ENCODE data around the gene VIPAS39. TPM values are rescaled to one million over a fixed set of nuclear protein-coding genes. Genes with fewer than 3 reads are reported as not detected.

Gene VIPAS39
- total RNA-seq, 1 experiment from 2014 or later: 18.5 TPM

DNA sequence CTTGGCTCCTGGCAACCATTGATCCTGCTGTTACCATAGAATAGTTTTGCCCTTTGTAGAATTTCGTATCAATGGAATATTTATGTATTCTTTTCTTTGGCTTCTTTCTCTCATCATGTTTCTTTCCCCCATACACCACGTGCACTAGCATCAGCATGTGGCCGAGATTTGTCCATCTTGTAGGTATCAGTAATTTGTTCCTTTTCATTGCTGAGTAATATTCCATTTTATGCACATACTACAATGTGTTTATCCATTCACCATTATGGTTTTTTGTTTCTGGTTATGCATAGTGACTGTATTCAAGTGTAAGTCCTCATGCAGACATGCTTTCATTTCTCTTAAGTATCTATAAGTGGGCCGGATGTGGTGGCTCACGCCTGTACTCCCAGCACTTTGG lies 45.7 kb upstream of the VIPAS39 start:
- peaks cover 36% of the 10 kb centered on the region for H3K27me3 Mint-ChIP-seq (ENCODE audit: low read depth)
- Histone ChIP-seq H3K9me3 (ENCODE audit: control insufficient read depth, low read depth, low read length) (no peaks in the 10 kb centered on the region), H3T11ph (ENCODE audit: low read length) (no peak overlapping the region), H4K5ac (ENCODE audit: insufficient read length, low read depth, low read length) (no peak overlapping the region), H2AFZ (ENCODE audit: low read length) (no peak overlapping the region), H2AK5ac (ENCODE audit: insufficient read length, low read length) (no peak overlapping the region), H3K27me3 (ENCODE audit: insufficient read depth, low read length) (peaks cover 13% of the 10 kb centered on the region; the same call in 1 of the 2 replicates), H3K4me1 (ENCODE audit: insufficient read depth, low read length) (no peaks in the 10 kb centered on the region), H3K14ac (ENCODE audit: insufficient read depth, low read length) (no peak overlapping the region), H4K8ac (replicated peaks; ENCODE audit: insufficient read length, low read depth, low read length) (no peak overlapping the region), H3K18ac (ENCODE audit: insufficient read length, low read depth, low read length) (no peak overlapping the region), H3K4me2 (ENCODE audit: insufficient read depth, insufficient read length, low read length) (no peak overlapping the region), H4K20me1 (ENCODE audit: control insufficient read depth, insufficient read depth, insufficient read length) (no peaks in the 10 kb centered on the region), H3K23ac (ENCODE audit: insufficient read length, low read depth, low read length) (no peak overlapping the region), H2BK12ac (ENCODE audit: insufficient read length, low read depth, low read length) (no peak overlapping the region), H3K27ac (ENCODE audit: insufficient read length, low read depth, low read length) (no peak overlapping the region), H3K79me2 (ENCODE audit: insufficient read depth, low read length) (no peaks in the 10 kb centered on the region), H3K56ac (ENCODE audit: insufficient read length, low read depth, low read length) (no peak overlapping the region), H2BK15ac (ENCODE audit: low read depth, low read length) (no peak overlapping the region), H2BK20ac (ENCODE audit: low read depth, low read length, poor library complexity, severe bottlenecking) (no peak overlapping the region), H4K91ac (ENCODE audit: insufficient read length, low read depth, low read length) (no peak overlapping the region), H2BK120ac (ENCODE audit: low read depth, low read length, poor library complexity, severe bottlenecking) (no peak overlapping the region), H3K4ac (ENCODE audit: low read depth, low read length) (no peak overlapping the region), H3K9ac (ENCODE audit: extremely low read depth, insufficient read length, low read length) (no peak overlapping the region), H3K79me1 (ENCODE audit: insufficient read depth, low read depth, low read length, poor library complexity, severe bottlenecking) (no peaks in the 10 kb centered on the region), H3K23me2 (ENCODE audit: insufficient read length, low read depth, low read length, poor library complexity, severe bottlenecking) (peaks cover 2% of the 10 kb centered on the region), H2BK5ac (ENCODE audit: insufficient read length, low read length) (no peak overlapping the region)
- TF ChIP-seq, protein P1, sequence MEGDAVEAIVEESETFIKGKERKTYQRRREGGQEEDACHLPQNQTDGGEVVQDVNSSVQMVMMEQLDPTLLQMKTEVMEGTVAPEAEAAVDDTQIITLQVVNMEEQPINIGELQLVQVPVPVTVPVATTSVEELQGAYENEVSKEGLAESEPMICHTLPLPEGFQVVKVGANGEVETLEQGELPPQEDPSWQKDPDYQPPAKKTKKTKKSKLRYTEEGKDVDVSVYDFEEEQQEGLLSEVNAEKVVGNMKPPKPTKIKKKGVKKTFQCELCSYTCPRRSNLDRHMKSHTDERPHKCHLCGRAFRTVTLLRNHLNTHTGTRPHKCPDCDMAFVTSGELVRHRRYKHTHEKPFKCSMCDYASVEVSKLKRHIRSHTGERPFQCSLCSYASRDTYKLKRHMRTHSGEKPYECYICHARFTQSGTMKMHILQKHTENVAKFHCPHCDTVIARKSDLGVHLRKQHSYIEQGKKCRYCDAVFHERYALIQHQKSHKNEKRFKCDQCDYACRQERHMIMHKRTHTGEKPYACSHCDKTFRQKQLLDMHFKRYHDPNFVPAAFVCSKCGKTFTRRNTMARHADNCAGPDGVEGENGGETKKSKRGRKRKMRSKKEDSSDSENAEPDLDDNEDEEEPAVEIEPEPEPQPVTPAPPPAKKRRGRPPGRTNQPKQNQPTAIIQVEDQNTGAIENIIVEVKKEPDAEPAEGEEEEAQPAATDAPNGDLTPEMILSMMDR (conservative IDR thresholded peaks at IDR 0.05): no peak
- H3K36me3 Mint-ChIP-seq (ENCODE audit: insufficient read depth in 1 of 3, low read depth in 3 of 3): peaks cover 0 to 8% (median 4%) of the 10 kb centered on the region in 3 experiments; a peak in 1 of 7 replicates
- no peak overlapping the region for H3K4me3 Mint-ChIP-seq
- H3K9me3 Mint-ChIP-seq: peaks cover 0 to 5% of the 10 kb centered on the region in 2 experiments; a peak in 2 of 5 replicates
- H3K27ac Mint-ChIP-seq: no peak overlapping the region; a peak in 1 of 7 replicates
- DNase-seq: no peak
- no peaks in the 10 kb centered on the region; a peak in 1 of 4 replicates for H3K4me1 Mint-ChIP-seq
- WGBS (ENCODE audit: extremely low coverage, insufficient read length, low lambda C conversion rate): no CpG with 5 or more reads among the region's 5 CpGs
